Loucy (cell line): ENCODE measurements around the gene DBET.
"Not testable (repeated sequence)": the region's sequence is repeated elsewhere in the genome, so short reads cannot be mapped to it uniquely, and the experiment has no call there.

Experiments used
- H2AFZ ChIP-seq: fragments of 200-600 bp; sonication (generic); 2 replicates; pipeline ENCODE4 v1.6.0; 2016; ENCODE audit warnings: antibody characterized with exemption, mild to moderate bottlenecking, low read length, moderate library complexity
- H3F3A ChIP-seq: fragments of 200-600 bp; 2 replicates; pipeline ENCODE4 v1.6.0; 2016; ENCODE audit warnings: antibody characterized with exemption, low read depth, mild to moderate bottlenecking
- H3K27me3 ChIP-seq: fragments of 200-600 bp; sonication (generic); 2 replicates; pipeline ENCODE4 v1.6.1; 2014; ENCODE audit warnings: low read length, mild to moderate bottlenecking; ENCODE audit not compliant: insufficient read depth, poor library complexity, severe bottlenecking
- H3K36me3 ChIP-seq: fragments of 200-600 bp; sonication (generic); 2 replicates; pipeline ENCODE4 v1.6.1; 2016; ENCODE audit warnings: low read length; ENCODE audit not compliant: insufficient read depth
- H3K4me1 ChIP-seq: fragments of 200-600 bp; sonication (generic); 2 replicates; pipeline ENCODE4 v1.5.1; 2014; ENCODE audit warnings: low read length, mild to moderate bottlenecking; ENCODE audit not compliant: insufficient read depth, poor library complexity, severe bottlenecking
- H3K4me2 ChIP-seq: fragments of 200-600 bp; sonication (generic); 2 replicates; pipeline ENCODE4 v1.6.0; 2014; ENCODE audit warnings: antibody characterized with exemption, low read length, low read depth, mild to moderate bottlenecking; ENCODE audit not compliant: poor library complexity, severe bottlenecking
- H3K4me3 ChIP-seq: fragments of 200-600 bp; sonication (generic); 2 replicates; pipeline ENCODE4 v1.5.1; 2014; ENCODE audit warnings: low read length, mild to moderate bottlenecking, mixed read lengths; ENCODE audit not compliant: poor library complexity, severe bottlenecking
- H3K79me2 ChIP-seq: fragments of 200-600 bp; sonication (generic); 2 replicates; pipeline ENCODE4 v1.6.1; 2014; ENCODE audit warnings: low read length; ENCODE audit not compliant: insufficient read depth
- H3K9ac ChIP-seq: fragments of 200-600 bp; sonication (generic); 2 replicates; pipeline ENCODE4 v1.6.0; 2014; ENCODE audit warnings: mild to moderate bottlenecking, low read depth, low read length, moderate library complexity; ENCODE audit not compliant: poor library complexity, severe bottlenecking
- H3K9me2 ChIP-seq: fragments of 200-600 bp; sonication (generic); replicated peaks from 2 replicates; pipeline ENCODE4 v1.6.1; 2016; ENCODE audit warnings: low read depth, low read length, mixed read lengths
- H3K9me3 ChIP-seq: fragments of 200-600 bp; sonication (generic); 2 replicates; pipeline ENCODE4 v1.6.1; 2014; ENCODE audit warnings: mild to moderate bottlenecking, antibody characterized with exemption, low read length, low read depth; ENCODE audit not compliant: insufficient read depth
- H4K20me1 ChIP-seq: fragments of 200-600 bp; sonication (generic); 2 replicates; pipeline ENCODE4 v1.6.0; 2014; ENCODE audit warnings: antibody characterized with exemption, low read length, mild to moderate bottlenecking; ENCODE audit not compliant: insufficient read depth, poor library complexity, severe bottlenecking
- CTCF ChIP-seq: fragments of 200-600 bp; sonication (generic); conservative IDR thresholded peaks from 2 replicates; pipeline ENCODE4 v1.5.1; 2014; ENCODE audit warnings: mild to moderate bottlenecking, antibody characterized with exemption, low read length
- EZH2phosphoT487 ChIP-seq: fragments of 200-600 bp; IDR thresholded peaks from 2 replicates; pipeline ENCODE4 v1.6.1; 2018; ENCODE audit warnings: antibody characterized with exemption, mild to moderate bottlenecking, moderate library complexity, borderline replicate concordance

DBET gene

GRCh38 chr4:190064342-190064741 is at the start of gene DBET:
Gene DBET (plus strand): TSS chr4:190064502.
- H2AFZ ChIP-seq, H3K9ac ChIP-seq, H3K4me2 ChIP-seq, H3F3A ChIP-seq, H4K20me1 ChIP-seq, H3K36me3 ChIP-seq, H3K27me3 ChIP-seq, H3K79me2 ChIP-seq, H3K9me3 ChIP-seq, H3K4me1 ChIP-seq, H3K9me2 ChIP-seq, H3K4me3 ChIP-seq: not testable (repeated sequence)

- H3K4me2 ChIP-seq = no peak overlapping the region
- no peak overlapping the region for H3K9ac ChIP-seq
- no peaks in the 10 kb centered on the region for H3K9me2 ChIP-seq
- peaks cover 5% of the 10 kb centered on the region; the same call in 1 of the 2 replicates for H3K9me3 ChIP-seq
- no peaks in the 10 kb centered on the region for H3K4me1 ChIP-seq
- H3F3A ChIP-seq = no peaks in the 10 kb centered on the region
- no peaks in the 10 kb centered on the region for H3K36me3 ChIP-seq
- H2AFZ ChIP-seq = no peak overlapping the region
- H4K20me1 ChIP-seq = no peaks in the 10 kb centered on the region
- H3K27me3 ChIP-seq = no peaks in the 10 kb centered on the region
- TF ChIP-seq EZH2phosphoT487 (no peak), CTCF (no peak)
- no peak overlapping the region for H3K4me3 ChIP-seq
- H3K79me2 ChIP-seq = no peaks in the 10 kb centered on the region
These were observed 49.3 kb upstream of the DBET start for GRCh38 chr4:190014771-190015537.

GRCh38 chr4:190015538-190016368 is 48.5 kb upstream of the DBET start:
- no peaks in the 10 kb centered on the region for H3K36me3 ChIP-seq
- TF ChIP-seq CTCF (no peak), EZH2phosphoT487 (no peak)
- H3K9ac ChIP-seq = no peak overlapping the region
- no peak overlapping the region for H3K4me2 ChIP-seq
- no peaks in the 10 kb centered on the region for H3K27me3 ChIP-seq
- no peaks in the 10 kb centered on the region for H4K20me1 ChIP-seq
- no peaks in the 10 kb centered on the region for H3K79me2 ChIP-seq
- H3K9me3 ChIP-seq = peaks cover 6% of the 10 kb centered on the region; the same call in 1 of the 2 replicates
- H3K4me3 ChIP-seq = no peak overlapping the region
- H3K9me2 ChIP-seq = no peaks in the 10 kb centered on the region
- H3K4me1 ChIP-seq = no peaks in the 10 kb centered on the region
- no peak overlapping the region for H2AFZ ChIP-seq
- no peaks in the 10 kb centered on the region for H3F3A ChIP-seq
